Right lobe of liver (tissue), 6 donors: Measurements from ENCODE around the gene FAM89A. TPM values are rescaled to one million over a fixed set of nuclear protein-coding genes. Genes with fewer than 3 reads are reported as not detected.

Experiments
- ATAC-seq, 4 donors: fragments of 200-7000 bp; cut with Tn5 transposase; one replicate each; pipeline ENCODE4 v1.9.1; 2020; ENCODE audit warnings: mild to moderate bottlenecking in 4 of 4, moderate library complexity in 4 of 4
- DNase-seq, 3 donors: peaks; one replicate each; pipeline ENCODE4 v3.0.0-alpha.2; 2020
- H3K27ac ChIP-seq, 3 donors: fragments of 200-600 bp; one replicate each; pipeline ENCODE4 v1.8.0; 2022
- H3K27me3 ChIP-seq, 2 donors: fragments of 200-600 bp; one replicate each; pipeline ENCODE4 v1.8.0; 2022
- H3K36me3 ChIP-seq, 4 donors: fragments of 200-600 bp; sonication (generic) in 1 of 4; one replicate each; pipeline versions ENCODE4 v1.5.1 to v1.8.0; 2017 to 2022; ENCODE audit warnings: control low read depth in 1 of 4
- H3K4me1 ChIP-seq, 4 donors: fragments of 200-600 bp; sonication (generic) in 1 of 4; one replicate each; pipeline versions ENCODE4 v1.5.1 to v1.8.0; 2017 to 2022; ENCODE audit warnings: control low read depth in 1 of 4
- H3K4me3 ChIP-seq, 3 donors: fragments of 200-600 bp; one replicate each; pipeline ENCODE4 v1.8.0; 2022
- H3K9me3 ChIP-seq, 4 donors: fragments of 200-600 bp; sonication (generic) in 1 of 4; one replicate each; pipeline versions ENCODE4 v1.5.1 to v1.8.0; 2017 to 2022; ENCODE audit warnings: control low read depth in 1 of 4
- CTCF ChIP-seq, 4 donors: fragments of 200-600 bp in 3 of 4; fragments of 450-650 bp in 1 of 4; IDR thresholded peaks; one replicate each; pipeline versions ENCODE4 v1.5.1 to v1.8.0; 2016 to 2022; ENCODE audit warnings: antibody characterized with exemption in 4 of 4, mild to moderate bottlenecking in 2 of 4
- POLR2A ChIP-seq: fragments of 450-650 bp; IDR thresholded peaks from one replicate; pipeline ENCODE4 v1.6.1; 2017; ENCODE audit warnings: antibody characterized with exemption, mild to moderate bottlenecking
- WGBS: methylation state at CpG from one replicate; pipeline ENCODE4 v1.1.6; 2018; ENCODE audit warnings: low coverage, low lambda C conversion rate; ENCODE audit not compliant: insufficient coverage; ENCODE audit errors: missing lambda C conversion rate; 5-methylcytosine and 5-hydroxymethylcytosine counted together
- intact Hi-C, 2 donors: fragments of 100-400 bp; cut with DNase I; formaldehyde crosslinking; loops; one replicate each; pipeline versions ENCODE4 v1.11.2 to v1.14.1; 2022
- long read RNA-seq: library from polyadenylated mRNA; unstranded; transcript quantifications from one replicate; pipeline ENCODE4 v2.0.0, GENCODE V29; 2019
- total RNA-seq, 6 experiments: library from RNA; depleted of rRNA in 2 of 6; stranded (reverse); fragments of >200 nt in 2 of 6; fragmentation: NEBNext Ultra II Directional in 3 of 6; extraction: Animal tissue kit (Norgen Biotek cat#: 25700) in 3 of 6; gene quantifications; one replicate each; pipeline versions ENCODE4 v1.1.0 to v1.2.4, GENCODE V29; 2016 to 2023
- donor health status: DM: no; HTN: yes; CAD: no.
- donor health status: DM: no; HTN: no; CAD: no.
- donor health status: DM: no; HTN: no; CAD: no.
- donor health status: DM: no; HTN: yes; CAD: no.
- donor health status: DM: no; HTN: yes; CAD: no.

The FAM89A gene
- total RNA-seq: 10 to 100 TPM in 2 of 6 experiments, 1 to 10 TPM in 4; 3.7 to 12.8 (median 6.8) TPM
- long read RNA-seq: 0 reads

GRCh38 chr1:231040019-231040799 is at the start of gene FAM89A:
FAM89A (minus strand) TSS chr1:231040254; CDS start chr1:231040211, 43 bp downstream.
- Histone ChIP-seq H3K36me3 (no peaks in the 10 kb centered on the region), H3K27me3 (no peaks in the 10 kb centered on the region), H3K4me1 (peaks cover 0 to 13% (median 3%) of the 10 kb centered on the region in 4 donors), H3K4me3 (peak within 1 kb of the TSS; percentile 84 to 88 (median 86)), H3K27ac (peak within 1 kb of the TSS; percentile 26 to 57 (median 33)), H3K9me3 (no peaks in the 10 kb centered on the region)
- TF ChIP-seq CTCF (IDR thresholded peaks at IDR 0.05) (no peak), POLR2A (peak; percentile 73)
- DNase-seq (peak; percentile 74 to 82 (median 78)), ATAC-seq (peak; percentile 85 to 89 (median 86))
- intact Hi-C loops: no loop called here
- WGBS: 5% methylated on average over 17 of the region's 82 CpGs

- DNase-seq (no peak), ATAC-seq (no peak)
- WGBS: 76% methylated on average over 5 of the region's 5 CpGs
- no peak for TF ChIP-seq POLR2A
- TF ChIP-seq CTCF (IDR thresholded peaks at IDR 0.05): no peak
- no peak overlapping the region for H3K4me3 ChIP-seq
- H3K9me3 ChIP-seq: no peaks in the 10 kb centered on the region
- H3K36me3 ChIP-seq: no peaks in the 10 kb centered on the region
- intact Hi-C loops: no loop called here
- no peak overlapping the region for H3K27ac ChIP-seq
- H3K27me3 ChIP-seq: no peaks in the 10 kb centered on the region
- H3K4me1 ChIP-seq: no peaks in the 10 kb centered on the region
These were observed 44.3 kb upstream of the FAM89A start for GRCh38 chr1:231084353-231084752.

GRCh38 chr1:231079163-231079562 is 39.1 kb upstream of the FAM89A start:
- Histone ChIP-seq H3K9me3 (no peaks in the 10 kb centered on the region), H3K27me3 (no peaks in the 10 kb centered on the region), H3K36me3 (no peaks in the 10 kb centered on the region), H3K27ac (no peak overlapping the region), H3K4me1 (no peaks in the 10 kb centered on the region), H3K4me3 (no peak overlapping the region)
- DNase-seq (no peak), ATAC-seq (no peak)
- TF ChIP-seq POLR2A (no peak), CTCF (IDR thresholded peaks at IDR 0.05) (no peak)
- WGBS: 89% methylated on average over 4 of the region's 4 CpGs
- intact Hi-C loops: no loop called here

GRCh38 chr1:231078250-231078649 is 38.2 kb upstream of the FAM89A start:
- Histone ChIP-seq H3K4me1 (no peaks in the 10 kb centered on the region), H3K4me3 (no peak overlapping the region), H3K27me3 (no peaks in the 10 kb centered on the region), H3K9me3 (no peaks in the 10 kb centered on the region), H3K27ac (no peak overlapping the region), H3K36me3 (no peaks in the 10 kb centered on the region)
- 82% methylated on average over 6 of the region's 7 CpGs for WGBS
- ATAC-seq (no peak), DNase-seq (no peak)
- TF ChIP-seq POLR2A (no peak), CTCF (IDR thresholded peaks at IDR 0.05) (no peak)
- intact Hi-C loops: no loop called here
